Ureter (tissue), 1 donor: Measurements from ENCODE around the gene ARMCX2. TPM values are rescaled to one million over a fixed set of nuclear protein-coding genes. Genes with fewer than 3 reads are reported as not detected.
"Not testable (repeated sequence)": the region's sequence is repeated elsewhere in the genome, so short reads cannot be mapped to it uniquely, and the experiment has no call there.

Experiments used
- DNase-seq: peaks from one replicate; pipeline ENCODE4 v3.0.0-alpha.2; 2020; ENCODE audit warnings: low spot score
- total RNA-seq: library from RNA; stranded (reverse); gene quantifications from one replicate; pipeline ENCODE4 v1.2.4, GENCODE V29; 2023
- donor health status: DM: yes; HTN: yes; CAD: no.

Gene ARMCX2
- 57.8 TPM for total RNA-seq

DNA sequence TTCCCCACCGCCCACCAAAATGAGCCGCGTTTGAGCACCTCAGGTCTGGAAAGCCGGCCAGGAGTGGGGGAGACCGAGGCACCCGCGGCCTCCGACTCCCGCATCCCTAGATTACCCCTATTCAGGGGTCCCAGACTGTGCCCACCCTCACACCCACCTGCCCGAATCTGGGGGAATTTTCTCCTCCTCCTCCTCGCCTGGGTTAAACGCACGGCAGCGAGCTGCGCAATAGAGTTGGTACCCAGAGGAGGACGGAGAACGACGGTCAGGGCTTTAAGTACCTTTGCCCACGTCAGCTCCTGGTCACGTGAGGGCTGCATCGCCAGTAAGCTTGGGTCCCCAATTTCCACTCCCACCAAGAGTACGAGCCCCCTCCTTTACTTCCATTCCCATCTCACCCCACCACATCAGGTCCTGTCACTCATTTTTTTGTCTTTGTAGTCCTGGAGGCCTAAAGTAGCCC, at the start of gene ARMCX2:
Gene ARMCX2, minus strand, starts transcription at position 250 of the 463 bp plus-strand sequence. CDS start 2,262 bp downstream, outside the sequence.
- peak; percentile 66 for DNase-seq

DNA sequence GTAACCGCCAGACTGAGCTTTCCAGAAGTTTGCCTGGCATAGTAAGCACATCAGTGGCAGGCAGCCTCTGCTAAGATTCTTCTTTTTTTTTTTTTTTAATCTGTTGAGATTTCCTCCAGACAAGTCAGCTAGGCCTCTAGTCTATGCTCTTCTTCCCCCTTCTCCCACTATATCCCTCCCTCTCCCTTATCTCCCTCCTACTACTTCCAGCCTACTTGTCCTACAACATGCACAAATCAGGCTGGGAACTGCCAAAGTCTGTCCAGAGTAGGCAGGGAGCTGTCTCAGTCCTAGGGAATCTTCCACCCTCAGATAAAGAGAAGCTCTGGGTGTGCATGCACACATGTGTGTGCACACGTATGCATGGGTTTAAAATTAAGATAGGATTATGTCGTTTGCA, 49.7 kb upstream of the ARMCX2 start:
- no peak for DNase-seq

DNA sequence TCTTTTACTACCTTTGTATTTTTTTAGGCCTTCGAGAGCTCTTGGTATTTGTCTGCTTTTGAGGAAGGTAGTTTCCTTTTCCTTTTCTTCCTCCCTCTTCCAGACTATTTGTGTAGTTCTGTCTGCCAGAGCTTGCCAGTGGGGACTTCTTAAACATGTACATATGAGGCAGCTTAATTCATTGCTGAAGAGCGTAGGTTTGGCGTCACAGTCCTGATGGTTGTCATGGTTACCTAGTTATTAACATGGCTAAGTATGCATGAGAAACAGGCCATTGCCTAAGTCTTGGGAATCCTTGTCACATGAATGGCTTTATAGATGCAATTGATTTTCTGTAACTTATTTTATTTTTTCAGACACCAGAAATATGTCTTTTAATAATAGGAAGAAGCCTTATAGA, 48.5 kb upstream of the ARMCX2 start:
- no peak for DNase-seq

DNA sequence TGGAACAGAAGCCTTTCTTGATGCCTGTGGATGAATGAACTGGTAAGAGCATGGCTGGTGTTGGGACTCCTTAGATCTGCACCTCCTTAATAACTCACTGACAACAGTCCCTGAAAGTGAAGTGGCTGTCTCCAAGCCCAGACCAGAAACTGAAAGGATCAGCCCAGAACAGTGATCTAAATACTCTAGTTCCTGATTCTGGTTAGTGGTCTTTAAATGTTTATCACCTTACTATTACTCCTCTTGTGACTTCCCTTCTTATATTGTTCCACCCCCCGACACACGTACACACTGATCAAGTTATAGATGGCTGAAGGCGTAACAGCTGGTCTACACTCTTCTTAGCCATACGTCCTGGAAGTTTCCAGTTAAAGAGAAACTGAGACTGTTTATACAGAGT, 33.8 kb upstream of the ARMCX2 start:
- no peak for DNase-seq

DNA sequence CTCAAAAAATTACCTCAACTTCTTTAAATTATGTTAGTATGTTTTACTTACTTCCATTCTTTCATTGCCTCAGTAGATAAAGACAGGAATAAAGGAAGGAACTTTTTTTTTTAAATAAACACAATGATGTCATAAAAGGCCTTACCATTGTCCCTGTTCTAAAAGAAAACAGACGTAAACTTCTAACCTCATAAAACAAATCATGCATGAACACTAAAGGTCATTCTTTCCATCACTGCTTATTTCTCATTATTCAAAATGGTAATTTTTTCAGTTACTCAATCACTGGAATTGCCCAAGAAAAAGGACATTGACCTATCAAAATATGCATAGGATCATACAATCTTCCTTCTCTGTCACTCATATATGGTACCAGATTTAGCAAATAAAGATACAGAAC, 32.2 kb upstream of the ARMCX2 start:
- no peak for DNase-seq

DNA sequence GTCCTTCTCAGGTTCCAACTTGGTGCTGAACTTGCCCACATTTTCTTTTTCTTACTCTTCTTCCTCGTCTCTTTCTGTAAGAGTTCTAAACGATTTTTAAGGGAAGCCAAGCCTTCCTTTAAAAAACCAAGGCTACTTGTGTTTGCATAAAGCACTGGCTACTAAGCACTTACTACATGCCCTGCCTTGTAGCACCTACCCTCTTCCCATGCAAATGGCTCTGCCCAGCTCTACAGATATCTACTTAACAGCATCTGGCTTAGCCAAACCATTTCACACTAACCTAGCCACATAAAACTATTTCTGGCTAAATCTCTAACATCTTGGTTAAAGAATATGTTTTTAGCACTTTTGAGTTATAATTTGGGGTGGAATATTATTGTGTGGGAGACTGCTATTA, 26.9 kb upstream of the ARMCX2 start:
- DNase-seq, result no peak

DNA sequence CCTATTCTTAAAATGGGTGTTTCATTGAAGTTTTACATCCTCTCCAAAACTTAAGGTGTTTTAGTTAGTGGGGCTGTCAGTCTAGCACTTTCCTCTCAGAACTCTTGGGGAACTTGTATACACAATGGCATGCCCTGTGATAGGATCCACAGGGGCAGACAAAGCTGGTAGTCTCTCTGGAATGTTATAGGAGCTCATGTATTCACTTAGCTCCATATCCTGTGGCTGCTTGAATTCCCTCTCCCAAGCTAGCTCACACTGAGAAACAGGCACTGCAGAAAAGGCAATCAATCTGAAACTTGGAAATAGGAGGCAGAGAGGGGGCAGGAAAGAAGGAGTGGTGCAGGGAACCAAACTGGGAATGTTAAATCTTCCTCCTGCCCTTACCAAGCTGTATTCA, 26.3 kb upstream of the ARMCX2 start:
- DNase-seq, result no peak

DNA sequence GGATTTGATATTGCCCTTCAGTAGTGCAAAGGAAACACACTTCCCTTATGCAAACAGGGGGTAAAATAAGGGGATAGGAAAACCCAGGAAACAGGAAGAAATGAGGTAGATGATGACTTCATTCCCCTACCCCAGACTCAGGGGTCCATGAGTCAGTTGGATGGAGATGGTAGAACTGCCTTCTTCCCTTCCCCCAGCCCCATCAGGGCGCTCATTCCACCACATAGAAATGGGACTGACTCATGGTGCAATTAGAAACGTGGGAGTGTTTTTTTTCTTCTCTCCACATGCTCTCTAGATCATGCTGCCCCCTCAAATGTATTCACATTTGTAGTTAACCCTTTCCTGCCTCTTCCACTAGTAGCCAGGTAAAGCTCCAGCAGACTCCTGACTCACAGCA, 23.1 kb upstream of the ARMCX2 start:
- DNase-seq, result no peak

DNA sequence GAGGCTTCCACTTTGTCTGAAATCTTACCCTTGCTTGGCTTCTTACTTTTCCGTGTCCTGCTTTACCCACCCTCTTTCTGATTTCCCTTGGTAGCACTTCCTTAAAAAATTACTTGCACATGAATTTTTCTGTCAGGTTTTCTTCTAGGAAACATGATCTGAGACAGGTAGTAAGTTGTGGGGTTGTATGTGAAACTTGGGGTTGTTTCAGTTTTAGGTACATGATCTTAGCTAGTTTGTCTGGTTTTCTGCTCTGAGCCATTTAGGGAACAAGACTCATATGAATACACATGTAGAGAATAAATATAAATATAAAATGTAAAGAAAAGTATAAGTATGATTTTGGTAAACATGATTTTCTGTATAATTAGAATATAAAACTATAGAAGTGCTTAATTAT, 17.4 kb upstream of the ARMCX2 start:
- no peak for DNase-seq

DNA sequence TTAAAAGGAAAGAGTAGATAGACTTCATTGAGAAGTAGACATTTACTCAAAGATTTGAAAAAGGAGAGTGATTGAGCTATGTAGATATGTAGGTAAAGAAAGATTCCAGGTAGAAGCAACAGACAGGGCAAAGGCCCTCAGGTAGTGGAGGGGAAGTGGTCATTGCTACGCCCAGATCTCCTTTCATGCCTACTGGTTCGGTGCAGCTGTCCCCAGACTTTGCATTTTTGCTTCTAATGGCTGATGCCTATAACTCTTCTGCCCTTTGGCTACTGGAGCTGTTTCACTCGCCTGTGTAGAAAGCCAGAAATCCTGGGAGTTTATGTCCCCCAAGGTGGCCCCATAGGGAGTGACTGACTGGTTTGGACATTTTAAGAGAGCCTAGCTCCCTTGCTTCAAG, 16.9 kb upstream of the ARMCX2 start:
- no peak for DNase-seq

DNA sequence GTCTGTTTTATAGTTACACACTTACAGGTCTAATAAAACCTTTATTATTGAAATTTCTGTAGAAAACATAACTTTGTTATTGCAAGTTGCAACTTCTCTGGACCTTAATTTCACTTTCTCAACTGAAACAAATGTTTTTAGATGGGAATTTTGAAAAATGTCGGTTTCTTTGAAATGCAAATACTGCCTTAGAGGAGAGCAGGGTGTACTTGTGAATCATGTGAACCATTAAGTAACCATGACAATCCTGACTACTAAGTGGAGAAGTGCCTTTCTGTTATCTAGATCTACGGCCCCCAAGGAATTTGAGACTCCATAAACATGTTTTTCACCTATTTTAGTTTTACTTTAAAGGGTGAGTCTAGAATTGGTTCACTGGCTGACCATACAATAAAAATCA, 8.5 kb upstream of the ARMCX2 start:
- no peak for DNase-seq

DNA sequence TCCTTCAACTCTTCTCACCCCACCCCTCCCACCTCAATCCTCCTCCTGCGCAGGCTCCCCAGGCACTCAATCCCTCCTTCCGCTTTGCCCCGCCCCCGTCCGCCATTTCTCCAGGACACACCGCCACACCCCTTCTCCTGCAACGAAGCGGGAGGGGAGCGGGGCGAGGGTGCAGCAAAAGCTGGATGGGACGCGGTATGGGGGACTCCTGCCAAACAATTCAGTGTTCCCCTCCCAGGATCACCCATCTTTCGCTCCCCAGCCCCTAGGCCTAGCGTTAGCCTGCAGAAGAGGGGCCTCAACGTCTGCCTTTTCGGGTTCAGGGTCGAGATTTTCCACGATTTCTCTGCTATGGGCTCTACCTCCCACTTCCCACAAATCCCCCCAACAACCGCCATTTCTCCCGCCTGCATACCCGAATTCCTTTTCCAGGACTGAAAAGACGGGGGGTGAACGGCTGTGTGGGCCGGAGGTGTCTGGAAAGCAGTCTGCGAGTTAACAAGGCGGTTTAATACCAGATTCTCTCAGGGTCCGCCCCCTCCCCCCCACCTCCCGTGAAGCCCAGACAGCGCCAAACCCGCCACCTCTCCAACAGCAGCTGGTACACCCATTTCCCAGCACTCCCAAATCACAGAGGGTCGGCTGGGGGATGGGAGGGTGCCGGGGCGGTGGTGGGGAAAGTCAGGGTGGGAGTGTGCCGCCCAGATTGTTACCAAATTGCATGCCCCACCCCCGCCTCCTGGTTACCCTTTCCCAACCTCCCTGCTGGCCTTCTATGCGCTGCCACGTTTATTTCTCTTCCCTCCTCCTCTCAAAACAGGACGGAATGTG, 774 bp downstream of the ARMCX2 start:
- DNase-seq, result peak; percentile 79

DNA sequence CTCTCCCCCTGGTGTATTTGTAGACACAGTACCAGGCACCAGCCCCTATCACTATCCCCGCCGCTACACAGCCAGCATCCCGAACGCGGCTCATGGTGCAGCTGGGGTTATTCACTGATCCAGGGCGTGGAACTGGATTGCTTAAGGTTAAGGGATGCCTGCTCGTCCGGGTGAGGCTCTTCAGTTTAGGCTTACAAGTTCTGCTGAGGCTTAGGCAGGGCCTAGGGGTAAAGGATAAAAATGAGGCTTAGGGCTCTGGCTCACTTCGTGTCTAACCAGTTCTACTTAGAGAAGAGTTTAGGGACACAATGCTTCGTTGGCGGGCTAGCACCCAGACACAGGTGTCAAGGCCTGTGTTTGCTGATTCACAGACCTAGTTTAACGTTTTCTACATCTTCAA, 2.2 kb downstream of the ARMCX2 start:
- no peak for DNase-seq

DNA sequence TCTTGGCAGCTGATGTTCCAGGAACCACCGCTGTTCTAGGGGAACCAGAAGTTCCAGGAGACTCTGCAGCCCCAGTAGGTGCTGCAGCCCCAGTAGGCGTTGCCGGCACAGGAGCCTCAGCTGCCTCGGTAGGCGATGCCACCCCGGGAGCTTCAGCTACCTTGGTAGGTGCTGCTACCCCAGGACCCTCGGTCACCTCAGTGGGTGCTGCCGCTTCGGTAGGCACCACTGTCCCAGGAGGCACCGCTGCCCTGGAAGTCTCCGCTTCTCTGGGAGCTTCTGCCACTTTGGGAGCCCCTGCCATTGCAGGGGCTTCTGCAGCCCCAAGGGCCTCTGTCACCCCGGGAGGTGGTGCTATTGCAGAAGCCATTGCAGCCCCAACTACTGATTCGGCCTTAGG, 2.8 kb downstream of the ARMCX2 start:
- DNase-seq, result no peak

DNA sequence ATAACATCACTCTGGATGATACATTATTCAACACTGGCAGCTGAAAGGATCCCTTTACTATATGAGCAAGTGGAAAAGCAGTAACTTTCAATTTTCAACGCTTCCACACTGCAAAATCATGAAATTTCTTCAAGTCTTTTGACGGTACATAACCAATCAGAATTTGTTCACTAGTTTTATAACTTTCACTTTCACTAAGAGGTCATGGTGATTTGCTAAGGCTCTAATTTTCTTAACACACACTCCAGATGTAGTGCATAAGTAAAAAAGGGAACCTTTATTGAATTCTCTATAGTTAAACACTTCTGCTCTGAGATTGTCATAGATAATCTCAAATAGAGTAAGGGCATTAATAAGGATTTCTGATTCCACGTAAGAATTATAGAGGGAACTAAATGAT, 4.1 kb downstream of the ARMCX2 start:
- no peak for DNase-seq

DNA sequence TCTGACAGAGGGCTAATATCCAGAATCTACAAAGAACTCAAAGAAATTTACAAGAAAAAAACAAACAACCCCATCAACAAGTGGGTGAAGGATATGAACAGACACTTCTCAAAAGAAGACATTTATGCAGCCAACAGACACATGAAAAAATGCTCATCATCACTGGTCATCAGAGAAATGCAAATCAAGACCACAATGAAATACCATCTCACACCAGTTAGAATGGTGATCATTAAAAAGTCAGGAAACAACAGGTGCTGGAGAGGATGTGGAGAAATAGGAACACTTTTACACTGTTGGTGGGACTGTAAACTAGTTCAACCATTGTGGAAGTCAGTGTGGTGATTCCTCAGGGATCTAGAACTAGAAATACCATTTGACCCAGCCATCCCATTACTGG, 11.9 kb downstream of the ARMCX2 start:
- not testable (repeated sequence) for DNase-seq

DNA sequence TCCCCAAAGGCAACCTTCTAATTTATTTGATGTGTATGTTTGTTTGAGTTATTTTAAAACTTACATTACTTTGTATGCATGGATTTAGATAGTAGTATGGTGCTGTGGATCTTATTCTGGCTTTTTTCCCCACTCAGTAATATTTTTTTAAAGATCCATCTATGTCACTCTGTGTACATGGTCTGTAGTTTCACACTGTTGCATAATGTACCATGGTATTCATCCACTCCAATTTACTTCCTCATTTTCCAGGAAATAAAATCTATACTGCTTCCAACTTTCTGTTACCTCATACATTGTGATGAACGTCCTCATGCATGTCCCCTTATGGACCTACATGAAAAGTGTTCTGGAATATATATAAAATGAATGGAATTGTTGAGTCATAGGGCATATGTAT, 17.6 kb downstream of the ARMCX2 start:
- no peak for DNase-seq

DNA sequence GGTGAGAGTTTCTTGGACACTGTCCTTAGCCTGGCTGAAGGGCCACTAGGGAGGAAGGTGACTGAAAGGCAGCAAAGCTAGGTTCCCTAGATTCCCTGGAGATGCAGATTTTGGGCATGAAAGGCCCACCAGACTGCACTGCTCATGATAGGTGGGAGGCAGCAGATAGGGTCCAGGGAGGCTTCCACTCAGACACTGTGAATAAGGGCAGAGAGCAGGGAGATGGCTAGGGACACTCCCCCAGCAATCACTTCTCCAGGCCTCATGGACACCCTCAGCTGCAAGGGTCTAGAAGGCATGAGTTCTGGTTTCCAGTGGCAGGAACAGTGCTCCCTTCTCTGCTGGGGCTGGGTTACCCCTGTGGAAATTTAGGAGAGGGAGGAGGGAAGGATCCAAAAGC, 20.1 kb downstream of the ARMCX2 start:
- no peak for DNase-seq

DNA sequence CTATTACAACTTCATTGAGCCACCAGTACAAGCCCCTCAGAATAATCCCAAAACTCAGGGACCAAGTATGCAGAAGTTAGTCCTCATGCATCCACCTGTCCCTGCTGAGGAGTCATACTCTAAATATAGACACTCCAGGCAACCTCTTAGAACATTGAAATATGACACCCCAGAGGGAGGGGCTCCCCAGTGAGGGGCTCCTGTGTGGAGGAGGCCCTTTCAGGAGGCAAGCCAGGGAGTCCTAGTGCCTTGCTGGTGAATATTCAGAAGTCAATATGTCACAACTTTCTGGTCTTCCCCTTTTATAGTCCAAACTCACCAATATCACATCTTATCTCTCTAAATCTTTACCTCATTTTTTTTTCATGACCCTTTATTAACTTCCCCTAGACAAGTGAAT, 40.3 kb downstream of the ARMCX2 start:
- DNase-seq, result no peak

DNA sequence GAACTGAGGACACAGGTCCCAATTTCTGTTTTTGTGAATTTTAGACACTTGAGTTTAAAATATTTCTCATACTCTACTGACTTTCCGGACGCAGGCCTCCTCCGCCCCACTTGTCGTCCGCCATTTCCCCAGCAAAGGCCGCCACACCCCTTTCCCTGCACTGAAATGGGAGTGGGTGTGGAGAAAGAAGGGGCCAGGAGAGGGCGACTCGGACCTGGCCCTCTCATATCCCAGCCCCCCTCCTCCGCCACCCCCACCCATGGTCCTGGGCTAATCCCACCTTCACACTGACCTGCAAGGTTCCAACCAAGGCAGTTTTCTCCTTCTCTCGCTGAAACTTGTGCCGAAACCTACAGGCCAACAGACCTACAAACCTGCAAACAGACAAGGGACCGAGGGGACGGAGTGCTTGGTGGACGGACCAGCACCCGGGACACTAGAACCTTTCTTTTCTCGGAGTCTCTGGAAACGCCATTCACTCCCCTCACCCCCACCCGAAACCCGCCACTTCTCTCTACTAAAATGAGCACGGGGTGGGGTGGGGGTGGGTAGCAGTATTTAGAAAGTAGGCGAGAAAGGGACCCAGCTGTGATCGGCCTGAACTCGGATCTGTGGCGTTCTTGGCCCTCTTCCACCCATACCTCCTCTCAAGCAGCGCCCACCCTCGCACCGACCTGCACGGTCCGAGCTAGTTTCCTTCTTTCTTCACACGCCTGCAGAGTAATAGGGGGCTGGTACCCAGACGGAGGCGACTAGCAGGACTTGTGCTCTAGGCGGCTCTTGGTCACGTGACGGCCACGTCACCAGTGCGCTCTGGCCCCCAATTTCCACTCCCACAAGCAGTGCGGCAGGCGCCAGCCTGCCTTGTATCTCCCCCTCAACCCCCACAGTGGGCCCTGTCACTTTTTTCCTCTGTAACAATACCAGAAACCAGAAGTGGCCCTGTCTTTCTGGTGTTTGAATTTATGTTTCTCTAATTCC, 42.1 kb downstream of the ARMCX2 start, which contains the start of gene ARMCX6:
Gene ARMCX6, minus strand, starts transcription at position 790 of the 981 bp plus-strand sequence. CDS start 1,380 bp downstream, outside the sequence.
- peak; percentile 75 for DNase-seq

DNA sequence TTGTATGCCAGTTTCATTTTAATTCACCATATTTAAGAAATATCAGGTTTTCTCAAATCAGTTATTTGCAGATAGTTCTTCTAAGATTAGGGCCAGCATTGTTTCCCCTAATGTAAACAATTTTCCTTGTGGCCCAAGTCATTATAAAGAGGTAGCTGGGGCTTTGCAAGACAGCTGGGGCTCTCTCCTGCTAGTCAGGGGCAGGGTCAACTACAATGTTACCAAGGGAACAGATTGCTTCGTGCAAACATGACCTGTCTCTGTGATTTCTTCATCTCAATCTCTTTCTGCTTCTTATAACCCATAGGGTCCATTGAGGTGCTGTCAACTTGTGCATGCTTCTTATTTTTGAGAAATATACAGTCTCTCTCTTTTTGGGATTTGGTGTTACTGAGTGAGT, 53.9 kb downstream of the ARMCX2 start:
- DNase-seq, result no peak
